ENCODE results near the gene PKD1L1.

The PKD1L1 gene

DNA sequence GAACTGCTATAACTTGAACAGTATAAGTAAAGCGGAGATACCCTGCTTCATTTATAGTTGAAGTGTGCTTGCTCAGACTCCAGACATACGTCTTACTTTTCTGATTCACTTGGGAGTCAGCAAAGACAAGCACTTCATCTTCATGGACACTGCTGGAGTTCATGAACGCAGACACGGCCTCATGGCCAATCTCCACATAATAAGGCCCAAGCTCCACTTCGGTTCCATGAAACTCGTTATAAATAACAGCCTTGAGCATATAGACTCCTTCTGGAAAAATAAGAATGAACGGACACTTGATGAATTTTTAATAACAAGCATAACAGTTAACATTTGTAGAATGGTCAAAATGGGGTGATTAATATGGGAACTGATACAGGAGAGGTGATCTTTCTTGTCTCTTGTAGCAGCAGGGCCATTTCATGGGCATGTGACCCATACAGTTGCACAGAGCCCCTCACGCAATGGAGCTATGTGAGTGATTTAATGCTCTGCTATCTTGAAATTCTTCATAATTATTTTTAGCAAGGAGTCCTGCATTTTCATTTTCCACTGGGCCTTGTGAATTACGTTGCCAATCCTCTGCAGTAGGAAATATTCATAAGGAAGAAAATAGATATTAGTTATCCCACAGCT is 40.2 kb downstream of the PKD1L1 start:
- ATAC-seq: no peak
- H3K4me3 Mint-ChIP-seq: no peak overlapping the region
- H3K27me3 Mint-ChIP-seq: peaks cover 18% of the 10 kb centered on the region
- H3K36me3 Mint-ChIP-seq: peaks cover 7% of the 10 kb centered on the region
- no peak overlapping the region for H3K27ac Mint-ChIP-seq
- no peaks in the 10 kb centered on the region for H3K4me1 Mint-ChIP-seq
- H3K9me3 Mint-ChIP-seq: no peaks in the 10 kb centered on the region

- no peaks in the 10 kb centered on the region for H3K4me1 Mint-ChIP-seq
- H3K4me3 Mint-ChIP-seq: no peak overlapping the region
- H3K27me3 Mint-ChIP-seq: peaks cover 6% of the 10 kb centered on the region
- H3K36me3 Mint-ChIP-seq: peaks cover 5% of the 10 kb centered on the region
- H3K9me3 Mint-ChIP-seq: no peaks in the 10 kb centered on the region
- ATAC-seq: no peak
- no peak overlapping the region for H3K27ac Mint-ChIP-seq
Measured at GRCh38 chr7:47906883-47907282, 41.4 kb downstream of the PKD1L1 start.

DNA sequence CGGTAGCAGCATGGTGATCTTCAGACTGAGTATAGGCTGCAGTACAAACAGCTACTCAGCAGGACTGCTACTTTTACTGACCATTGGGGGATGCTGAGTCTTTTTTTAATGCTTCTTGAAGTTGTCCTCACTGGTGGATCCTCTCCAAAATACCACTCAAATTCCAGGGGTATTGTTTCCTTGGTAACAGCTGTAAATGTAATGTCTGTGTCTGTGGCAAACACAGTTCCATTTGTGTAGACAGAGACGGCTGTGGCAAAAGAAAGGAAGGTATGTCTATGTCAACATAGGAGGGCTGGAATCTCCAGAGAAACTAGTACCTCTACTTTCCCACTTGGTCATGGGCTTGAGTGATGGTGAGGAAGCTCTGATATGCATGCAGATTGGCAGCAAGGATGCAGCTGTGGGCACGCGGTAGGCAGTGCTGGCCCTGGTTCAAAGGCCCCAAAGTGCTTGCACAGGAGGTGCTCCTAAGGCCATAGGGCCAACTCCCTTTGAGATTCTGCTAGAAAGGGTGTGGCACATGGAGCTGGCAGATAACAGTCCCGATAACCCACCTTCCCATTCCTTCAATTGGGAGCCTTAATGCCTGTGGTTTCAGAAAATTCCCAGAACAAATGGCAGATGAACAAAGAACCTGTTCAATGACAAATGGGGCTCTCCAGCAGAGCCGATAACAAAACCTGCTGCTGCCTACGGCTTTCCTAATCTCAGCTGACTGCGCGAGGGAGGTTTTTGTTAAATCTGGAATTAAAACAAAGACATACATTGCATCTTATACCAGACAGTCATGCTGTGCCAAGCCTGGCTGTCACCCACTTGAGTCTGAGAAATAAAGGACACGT is 43.0 kb downstream of the PKD1L1 start:
- H3K27ac Mint-ChIP-seq: no peak overlapping the region
- no peaks in the 10 kb centered on the region for H3K27me3 Mint-ChIP-seq
- H3K9me3 Mint-ChIP-seq: no peaks in the 10 kb centered on the region
- ATAC-seq: no peak
- no peaks in the 10 kb centered on the region for H3K36me3 Mint-ChIP-seq
- no peak overlapping the region for H3K4me3 Mint-ChIP-seq
- H3K4me1 Mint-ChIP-seq: no peaks in the 10 kb centered on the region

DNA sequence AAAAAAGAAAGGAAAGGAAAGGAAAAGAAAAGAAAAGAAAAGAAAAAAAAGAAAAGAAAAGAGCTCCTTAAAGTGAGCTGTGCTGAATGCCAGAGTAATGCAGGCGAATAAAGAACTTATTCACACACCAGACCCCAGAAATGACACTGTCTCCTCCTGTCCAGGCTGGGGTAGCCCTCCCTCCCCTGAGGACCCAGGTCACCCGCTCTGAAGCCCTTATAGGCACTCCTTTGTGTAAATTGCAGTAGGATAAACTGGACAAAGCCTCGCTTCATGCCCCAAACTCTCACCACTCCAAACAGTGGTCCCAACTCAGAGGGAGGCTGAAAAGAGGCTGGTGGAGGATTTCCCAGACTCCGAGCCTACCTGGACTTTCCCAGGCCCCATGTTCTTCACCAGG is 46.3 kb downstream of the PKD1L1 start:
- no peaks in the 10 kb centered on the region for H3K9me3 Mint-ChIP-seq
- H3K27ac Mint-ChIP-seq: no peak overlapping the region
- H3K4me3 Mint-ChIP-seq: no peak overlapping the region
- H3K4me1 Mint-ChIP-seq: no peaks in the 10 kb centered on the region
- no peaks in the 10 kb centered on the region for H3K36me3 Mint-ChIP-seq
- H3K27me3 Mint-ChIP-seq: peaks cover 9% of the 10 kb centered on the region
- ATAC-seq: no peak

DNA sequence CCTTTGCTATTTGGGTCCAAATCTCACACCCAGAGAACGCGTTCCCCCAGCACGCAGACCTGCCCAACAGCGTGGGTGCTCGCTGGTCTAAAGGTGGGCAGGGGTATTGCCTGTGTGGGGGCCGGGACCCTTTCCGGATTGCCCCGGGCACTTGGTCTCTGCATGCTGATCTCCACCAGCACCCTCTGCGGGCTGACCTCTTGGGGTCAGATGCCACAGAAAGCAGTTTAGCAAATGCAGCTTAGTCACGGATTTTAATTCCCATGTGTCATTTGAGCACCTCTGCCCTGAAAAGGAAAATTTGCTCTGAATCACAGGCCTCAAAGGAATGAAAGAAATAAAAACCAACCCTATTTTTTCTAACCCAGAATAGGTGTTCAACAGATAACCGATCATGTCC is 46.7 kb downstream of the PKD1L1 start:
- Mint-ChIP-seq H3K27ac (no peak overlapping the region), H3K4me1 (no peaks in the 10 kb centered on the region), H3K27me3 (peaks cover 13% of the 10 kb centered on the region), H3K36me3 (no peaks in the 10 kb centered on the region), H3K4me3 (no peak overlapping the region), H3K9me3 (no peaks in the 10 kb centered on the region)
- ATAC-seq: no peak

DNA sequence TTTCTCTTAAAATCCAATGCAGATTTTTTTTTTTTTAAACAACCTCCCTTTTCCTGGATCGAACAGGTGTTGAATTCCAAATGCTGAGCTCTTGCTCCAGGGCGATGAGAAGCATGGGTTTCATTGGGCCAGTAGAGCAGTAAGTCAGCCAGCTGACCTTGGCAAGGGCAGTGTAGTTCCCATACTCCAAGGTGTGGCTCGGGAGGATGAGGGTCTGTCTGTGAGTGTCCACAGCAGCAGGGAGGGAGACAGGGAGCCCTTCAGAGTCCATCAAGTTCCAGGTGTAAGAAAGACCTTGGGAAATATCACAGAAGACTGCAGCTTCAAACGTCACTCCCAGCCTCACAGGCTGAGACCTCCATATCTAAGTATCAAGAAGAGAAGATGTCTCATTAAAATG is 50.4 kb downstream of the PKD1L1 start:
- Mint-ChIP-seq H3K4me1 (no peaks in the 10 kb centered on the region), H3K36me3 (no peaks in the 10 kb centered on the region), H3K4me3 (no peak overlapping the region), H3K27me3 (peaks cover 16% of the 10 kb centered on the region), H3K27ac (no peak overlapping the region), H3K9me3 (no peaks in the 10 kb centered on the region)
- no peak for ATAC-seq

DNA sequence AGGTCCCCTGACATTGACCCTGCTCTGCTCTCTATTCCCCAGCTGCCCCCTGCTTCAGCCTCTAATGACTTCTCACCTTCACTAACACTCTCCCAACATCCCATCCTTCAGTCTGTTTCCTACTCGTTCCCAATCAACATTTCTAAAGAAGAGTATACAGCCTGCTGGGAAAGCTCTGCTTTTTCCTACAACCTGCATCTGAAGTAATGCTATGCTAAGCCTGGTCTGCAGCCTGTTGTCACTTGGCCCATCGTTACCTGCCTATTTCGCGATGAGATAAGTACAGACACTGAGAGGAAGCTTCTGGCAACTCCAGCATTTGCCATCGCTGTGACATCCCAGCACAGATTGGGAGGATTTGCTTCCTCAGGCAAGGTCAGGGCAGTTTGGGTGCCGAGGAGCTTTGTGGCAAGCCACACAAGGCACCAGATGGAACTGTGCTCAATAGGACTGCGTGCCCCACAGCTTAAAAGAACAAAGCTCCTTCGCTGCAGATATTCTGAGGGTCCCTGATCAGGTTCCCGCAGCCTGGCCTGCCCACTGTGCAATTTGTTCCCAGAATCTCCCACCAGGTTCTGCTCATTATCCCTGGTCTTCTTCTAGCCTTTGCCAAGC is 51.4 kb downstream of the PKD1L1 start:
- no peak overlapping the region for H3K27ac Mint-ChIP-seq
- H3K9me3 Mint-ChIP-seq: no peaks in the 10 kb centered on the region
- no peak overlapping the region for H3K4me3 Mint-ChIP-seq
- no peak for ATAC-seq
- H3K27me3 Mint-ChIP-seq: peaks cover 24% of the 10 kb centered on the region
- H3K4me1 Mint-ChIP-seq: no peaks in the 10 kb centered on the region
- no peaks in the 10 kb centered on the region for H3K36me3 Mint-ChIP-seq

- no peaks in the 10 kb centered on the region for H3K9me3 Mint-ChIP-seq
- H3K4me1 Mint-ChIP-seq: no peaks in the 10 kb centered on the region
- peaks cover 27% of the 10 kb centered on the region for H3K27me3 Mint-ChIP-seq
- ATAC-seq: no peak
- no peak overlapping the region for H3K4me3 Mint-ChIP-seq
- H3K36me3 Mint-ChIP-seq: no peaks in the 10 kb centered on the region
- no peak overlapping the region for H3K27ac Mint-ChIP-seq
Measured at GRCh38 chr7:47895026-47895425, 53.2 kb downstream of the PKD1L1 start.

DNA sequence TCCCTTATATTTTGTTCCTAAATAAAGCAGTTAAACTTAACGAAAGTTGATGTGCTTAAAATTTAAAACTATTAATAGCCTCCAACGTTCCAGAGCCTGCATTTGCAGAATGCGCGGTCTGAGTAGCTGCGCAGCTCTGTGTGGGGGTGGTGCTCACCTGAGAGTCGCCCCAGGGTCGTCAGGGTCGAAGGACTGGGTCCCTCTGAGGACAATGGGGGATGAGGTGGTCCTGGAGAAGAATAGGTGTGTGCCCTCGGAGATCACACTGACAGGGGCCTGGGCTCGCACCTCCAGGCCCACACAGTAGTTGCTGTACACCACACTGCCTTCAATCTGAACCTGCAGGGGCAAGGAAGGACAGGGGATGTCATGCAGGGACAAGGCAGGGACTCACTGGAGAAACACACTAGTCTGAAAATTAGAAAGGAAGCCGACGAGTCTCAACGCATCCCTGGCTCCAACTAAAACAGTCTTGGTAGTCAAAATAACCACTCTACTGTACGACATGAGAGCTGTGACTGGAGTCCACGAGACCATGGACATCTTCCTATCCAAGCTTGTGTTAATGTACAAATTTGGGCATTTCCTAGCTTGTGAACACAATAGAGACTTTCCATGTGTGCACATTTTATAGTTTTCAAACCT is 54.4 kb downstream of the PKD1L1 start:
- ATAC-seq: no peak
- H3K27ac Mint-ChIP-seq: no peak overlapping the region
- no peaks in the 10 kb centered on the region for H3K36me3 Mint-ChIP-seq
- no peaks in the 10 kb centered on the region for H3K4me1 Mint-ChIP-seq
- no peaks in the 10 kb centered on the region for H3K9me3 Mint-ChIP-seq
- H3K27me3 Mint-ChIP-seq: peaks cover 27% of the 10 kb centered on the region
- H3K4me3 Mint-ChIP-seq: no peak overlapping the region

GRCh38 chr7:47893238-47893637 is 55.0 kb downstream of the PKD1L1 start:
- Mint-ChIP-seq H3K9me3 (no peaks in the 10 kb centered on the region), H3K4me3 (no peak overlapping the region), H3K36me3 (no peaks in the 10 kb centered on the region), H3K27ac (no peak overlapping the region), H3K27me3 (peaks cover 27% of the 10 kb centered on the region), H3K4me1 (no peaks in the 10 kb centered on the region)
- no peak for ATAC-seq

- Mint-ChIP-seq H3K36me3 (no peaks in the 10 kb centered on the region), H3K27ac (no peak overlapping the region), H3K4me1 (no peaks in the 10 kb centered on the region), H3K27me3 (peaks cover 11% of the 10 kb centered on the region), H3K9me3 (no peaks in the 10 kb centered on the region), H3K4me3 (no peak overlapping the region)
- no peak for ATAC-seq
Measured at GRCh38 chr7:47890606-47891005, 57.7 kb downstream of the PKD1L1 start.

DNA sequence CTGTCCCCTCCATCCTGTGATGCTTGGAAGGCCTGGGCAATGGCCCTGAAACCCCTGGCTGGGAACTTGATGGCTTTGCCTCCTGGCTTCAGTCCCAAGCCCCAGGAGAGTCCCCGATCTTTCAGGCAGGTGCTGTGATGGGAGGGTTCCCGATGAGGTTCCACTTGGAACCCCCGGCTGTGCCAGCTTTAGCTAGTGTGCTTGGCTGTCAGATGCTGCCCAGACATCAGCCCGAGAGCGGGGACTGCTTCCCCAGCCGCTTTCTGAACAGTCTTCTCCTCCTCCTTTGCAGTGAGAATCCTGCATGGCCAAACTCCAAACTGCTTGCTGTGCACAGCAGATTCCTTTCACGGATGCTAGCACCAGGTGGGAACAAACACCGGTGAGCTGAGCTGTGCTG is 58.1 kb downstream of the PKD1L1 start:
- Mint-ChIP-seq H3K27ac (no peak overlapping the region), H3K27me3 (peaks cover 11% of the 10 kb centered on the region), H3K36me3 (no peaks in the 10 kb centered on the region), H3K4me3 (no peak overlapping the region), H3K9me3 (no peaks in the 10 kb centered on the region), H3K4me1 (no peaks in the 10 kb centered on the region)
- ATAC-seq: no peak

DNA sequence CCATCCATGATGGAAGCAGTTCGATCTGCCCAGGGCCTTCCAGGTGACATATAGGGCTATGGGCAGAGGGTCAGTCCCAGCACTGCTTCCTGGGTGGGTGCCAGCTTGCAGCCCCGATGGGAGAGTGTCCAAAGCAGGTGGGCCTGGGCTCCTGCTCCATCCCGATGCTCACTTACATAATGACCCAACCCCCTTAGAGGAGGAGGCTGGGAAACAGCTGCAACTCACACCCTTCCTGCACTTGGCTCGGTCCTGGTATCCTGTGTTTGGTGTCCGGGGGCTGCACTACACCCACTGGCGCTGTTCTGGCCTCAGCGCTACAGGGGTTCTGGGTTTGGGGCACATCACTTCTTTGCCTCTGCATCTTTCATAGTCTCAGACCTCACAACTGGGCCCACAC is 58.5 kb downstream of the PKD1L1 start:
- Mint-ChIP-seq H3K36me3 (no peaks in the 10 kb centered on the region), H3K4me1 (no peaks in the 10 kb centered on the region), H3K27ac (no peak overlapping the region), H3K27me3 (peaks cover 11% of the 10 kb centered on the region), H3K9me3 (no peaks in the 10 kb centered on the region), H3K4me3 (no peak overlapping the region)
- no peak for ATAC-seq

GRCh38 chr7:47888371-47889265 is 59.6 kb downstream of the PKD1L1 start:
- Mint-ChIP-seq H3K27ac (no peak overlapping the region), H3K9me3 (no peaks in the 10 kb centered on the region), H3K4me1 (no peaks in the 10 kb centered on the region), H3K4me3 (no peak overlapping the region), H3K27me3 (peaks cover 11% of the 10 kb centered on the region), H3K36me3 (no peaks in the 10 kb centered on the region)
- no peak for ATAC-seq

Measured in stimulated activated memory B cell treated with anti-CD40 and anti-IgM and Interleukin-4, amounts not matched to agents 10 μg/mL and 1 μg/mL and 100 μg/mL, for 72 hours (primary cell).